C4-2B (cell line): ENCODE measurements around the gene C12orf43.

ENCODE experiments used
- H3K27ac ChIP-seq: fragments of 450-650 bp; 2 replicates; pipeline ENCODE4 v1.5.1; 2017
- CTCF ChIP-seq: fragments of 450-650 bp; conservative IDR thresholded peaks from 2 replicates; pipeline ENCODE4 v1.5.1; 2017; ENCODE audit warnings: mild to moderate bottlenecking
- ZFX ChIP-seq: fragments of 450-650 bp; IDR thresholded peaks from 2 replicates; pipeline ENCODE4 v1.6.1; 2017

Gene C12orf43

GRCh38 chr12:121038861-121039668 lies 22.8 kb upstream of the C12orf43 start, which contains the start of gene OASL:
TSS of gene OASL (minus strand) at chr12:121039246. CDS start at chr12:121038971, 275 bp downstream.
- no peak within 1 kb of the TSS for H3K27ac ChIP-seq
- TF ChIP-seq ZFX (no peak), CTCF (no peak)

- TF ChIP-seq ZFX (no peak), CTCF (no peak)
- no peak overlapping the region for H3K27ac ChIP-seq
These were observed 20.6 kb upstream of the C12orf43 start for GRCh38 chr12:121036810-121037326.

- H3K27ac ChIP-seq = no peak overlapping the region
- no peak for TF ChIP-seq ZFX
- TF ChIP-seq CTCF = no peak
These were observed 18.5 kb upstream of the C12orf43 start for GRCh38 chr12:121034616-121035305.

- TF ChIP-seq CTCF (no peak), ZFX (no peak)
- no peak overlapping the region for H3K27ac ChIP-seq
These were observed 17.5 kb upstream of the C12orf43 start for GRCh38 chr12:121033625-121034349.

GRCh38 chr12:121030576-121031212 lies 14.4 kb upstream of the C12orf43 start:
- no peak overlapping the region for H3K27ac ChIP-seq

More at GRCh38 chr12:121030576-121031212, 14.4 kb upstream of the C12orf43 start:
- TF ChIP-seq CTCF = no peak
- no peak for TF ChIP-seq ZFX
